HUES64 (cell line): ENCODE data around the gene SLC25A21.
"Not testable (repeated sequence)": the region's sequence is repeated elsewhere in the genome, so short reads cannot be mapped to it uniquely, and the experiment has no call there.

Source experiments
- H3K27ac ChIP-seq: 2 replicates; pipeline ENCODE4 v1.7.0; 2013; ENCODE audit warnings: low read depth, low read length, inconsistent platforms
- H3K27me3 ChIP-seq: 2 replicates; pipeline ENCODE4 v1.6.1; 2013; ENCODE audit warnings: mild to moderate bottlenecking, low read length; ENCODE audit not compliant: insufficient read depth
- H3K36me3 ChIP-seq: 2 replicates; pipeline ENCODE4 v1.6.1; 2013; ENCODE audit warnings: mild to moderate bottlenecking, low read length; ENCODE audit not compliant: insufficient read depth
- H3K4me1 ChIP-seq: 2 replicates; pipeline ENCODE4 v1.6.1; 2013; ENCODE audit warnings: mild to moderate bottlenecking, low read length, moderate library complexity; ENCODE audit not compliant: insufficient read depth
- H3K4me3 ChIP-seq: 2 replicates; pipeline ENCODE4 v1.5.1; 2013; ENCODE audit warnings: mild to moderate bottlenecking, low read length, moderate library complexity
- H3K9ac ChIP-seq: 2 replicates; pipeline ENCODE4 v1.6.1; 2013; ENCODE audit warnings: mild to moderate bottlenecking, low read depth, low read length
- H3K9me3 ChIP-seq: 2 replicates; pipeline ENCODE4 v1.6.1; 2013; ENCODE audit warnings: low read depth, low read length; ENCODE audit not compliant: insufficient read depth
- WGBS: fragments of 150-250, 120-280 bp; methylation state at CpG from one replicate; pipeline ENCODE4 v1.1.7; 2013; ENCODE audit warnings: missing lambda C conversion rate; 5-methylcytosine and 5-hydroxymethylcytosine counted together

Gene SLC25A21

GRCh38 chr14:37162307-37162706, 10.1 kb downstream of the SLC25A21 start:
- not testable (repeated sequence) for H3K4me3 ChIP-seq, H3K27me3 ChIP-seq, H3K9me3 ChIP-seq, H3K9ac ChIP-seq, H3K27ac ChIP-seq, H3K36me3 ChIP-seq
- peaks cover 12% of the 10 kb centered on the region for H3K4me1 ChIP-seq
- WGBS = no CpG with 5 or more reads among the region's 2 CpGs

GRCh38 chr14:37157987-37158386, 14.4 kb downstream of the SLC25A21 start:
- Histone ChIP-seq H3K27ac (no peak overlapping the region), H3K4me1 (no peaks in the 10 kb centered on the region), H3K9me3 (no peaks in the 10 kb centered on the region), H3K4me3 (no peak overlapping the region), H3K27me3 (no peaks in the 10 kb centered on the region), H3K9ac (no peak overlapping the region), H3K36me3 (no peaks in the 10 kb centered on the region)
- 80% methylated on average over 2 of the region's 2 CpGs for WGBS

- no peaks in the 10 kb centered on the region for H3K27me3 ChIP-seq
- no peak overlapping the region for H3K27ac ChIP-seq
- H3K4me3 ChIP-seq = no peak overlapping the region
- no peaks in the 10 kb centered on the region for H3K4me1 ChIP-seq
- 89% methylated on average over 5 of the region's 5 CpGs for WGBS
- H3K36me3 ChIP-seq = no peaks in the 10 kb centered on the region
- H3K9ac ChIP-seq = no peak overlapping the region
- no peaks in the 10 kb centered on the region for H3K9me3 ChIP-seq
These were observed 18.9 kb downstream of the SLC25A21 start for GRCh38 chr14:37153483-37153882.

- no peaks in the 10 kb centered on the region for H3K4me1 ChIP-seq
- WGBS = 93% methylated on average over 1 of the region's 1 CpG
- H3K27me3 ChIP-seq = no peaks in the 10 kb centered on the region
- no peaks in the 10 kb centered on the region for H3K9me3 ChIP-seq
- H3K9ac ChIP-seq = no peak overlapping the region
- no peak overlapping the region for H3K27ac ChIP-seq
- H3K4me3 ChIP-seq = no peak overlapping the region
- H3K36me3 ChIP-seq = no peaks in the 10 kb centered on the region
These were observed 19.4 kb downstream of the SLC25A21 start for GRCh38 chr14:37153005-37153404.

- Histone ChIP-seq H3K4me1 (no peaks in the 10 kb centered on the region), H3K9me3 (no peaks in the 10 kb centered on the region), H3K4me3 (no peak overlapping the region), H3K9ac (no peak overlapping the region), H3K36me3 (no peaks in the 10 kb centered on the region), H3K27me3 (no peaks in the 10 kb centered on the region), H3K27ac (no peak overlapping the region)
- 9% methylated on average over 2 of the region's 3 CpGs for WGBS
These were observed 22.0 kb downstream of the SLC25A21 start for GRCh38 chr14:37150414-37150813.

GRCh38 chr14:37147310-37147880, 25.0 kb downstream of the SLC25A21 start:
- peaks cover 4% of the 10 kb centered on the region; the same call in 1 of the 2 replicates for H3K4me1 ChIP-seq
- 60% methylated on average over 1 of the region's 1 CpG for WGBS
- no peak overlapping the region for H3K9ac ChIP-seq
- H3K27me3 ChIP-seq = no peaks in the 10 kb centered on the region
- no peak overlapping the region for H3K27ac ChIP-seq
- no peaks in the 10 kb centered on the region for H3K9me3 ChIP-seq
- H3K4me3 ChIP-seq = no peak overlapping the region
- no peaks in the 10 kb centered on the region for H3K36me3 ChIP-seq

- WGBS = 92% methylated on average over 1 of the region's 1 CpG
- H3K4me1 ChIP-seq, H3K9me3 ChIP-seq, H3K27me3 ChIP-seq, H3K27ac ChIP-seq, H3K4me3 ChIP-seq, H3K9ac ChIP-seq, H3K36me3 ChIP-seq: not testable (repeated sequence)
These were observed 26.0 kb downstream of the SLC25A21 start for GRCh38 chr14:37146438-37146837.

GRCh38 chr14:37145395-37145794, 27.0 kb downstream of the SLC25A21 start:
- Histone ChIP-seq H3K4me3 (no peak overlapping the region), H3K36me3 (no peaks in the 10 kb centered on the region), H3K9me3 (no peaks in the 10 kb centered on the region), H3K9ac (no peak overlapping the region), H3K27ac (no peak overlapping the region), H3K4me1 (peaks cover 4% of the 10 kb centered on the region; the same call in 1 of the 2 replicates), H3K27me3 (no peaks in the 10 kb centered on the region)

GRCh38 chr14:37144729-37145363, 27.6 kb downstream of the SLC25A21 start:
- no peak overlapping the region for H3K4me3 ChIP-seq
- H3K4me1 ChIP-seq = peaks cover 4% of the 10 kb centered on the region; the same call in 1 of the 2 replicates
- no peak overlapping the region for H3K9ac ChIP-seq
- no peaks in the 10 kb centered on the region for H3K36me3 ChIP-seq
- WGBS = 96% methylated on average over 3 of the region's 3 CpGs
- H3K9me3 ChIP-seq = no peaks in the 10 kb centered on the region
- no peaks in the 10 kb centered on the region for H3K27me3 ChIP-seq
- no peak overlapping the region for H3K27ac ChIP-seq

GRCh38 chr14:37143475-37143874, 28.9 kb downstream of the SLC25A21 start:
- Histone ChIP-seq H3K36me3 (no peaks in the 10 kb centered on the region), H3K9me3 (no peaks in the 10 kb centered on the region), H3K4me3 (no peak overlapping the region), H3K9ac (no peak overlapping the region), H3K27me3 (no peaks in the 10 kb centered on the region), H3K4me1 (peaks cover 4% of the 10 kb centered on the region; the same call in 1 of the 2 replicates), H3K27ac (no peak overlapping the region)
- 86% methylated on average over 2 of the region's 2 CpGs for WGBS

- Histone ChIP-seq H3K4me3 (no peak overlapping the region), H3K4me1 (peaks cover 4% of the 10 kb centered on the region; the same call in 1 of the 2 replicates), H3K27me3 (no peaks in the 10 kb centered on the region), H3K27ac (no peak overlapping the region), H3K9me3 (no peaks in the 10 kb centered on the region), H3K36me3 (no peaks in the 10 kb centered on the region), H3K9ac (no peak overlapping the region)
- WGBS = 88% methylated on average over 3 of the region's 3 CpGs
These were observed 29.5 kb downstream of the SLC25A21 start for GRCh38 chr14:37142835-37143401.
